Right lobe of liver (tissue), 4 donors: ENCODE measurements around the gene HDGFL3.

Experiments
- CTCF ChIP-seq, 4 donors: fragments of 200-600 bp in 3 of 4; fragments of 450-650 bp in 1 of 4; IDR thresholded peaks; one replicate each; pipeline versions ENCODE4 v1.5.1 to v1.8.0; 2016 to 2022; ENCODE audit warnings: antibody characterized with exemption in 4 of 4, mild to moderate bottlenecking in 2 of 4
- POLR2A ChIP-seq: fragments of 450-650 bp; IDR thresholded peaks from one replicate; pipeline ENCODE4 v1.6.1; 2017; ENCODE audit warnings: antibody characterized with exemption, mild to moderate bottlenecking
- donor health status: DM: no; HTN: no; CAD: no.
- donor health status: DM: no; HTN: no; CAD: no.
- donor health status: DM: no; HTN: yes; CAD: no.

- TF ChIP-seq CTCF (IDR thresholded peaks at IDR 0.05) (no peak), POLR2A (no peak)
Measured at GRCh38 chr15:83206526-83207008, 1.1 kb downstream of the HDGFL3 start.
